Cardiac fibroblast (primary cell): Measurements from ENCODE around the gene TMBIM6.
"Not testable (repeated sequence)": the region's sequence is repeated elsewhere in the genome, so short reads cannot be mapped to it uniquely, and the experiment has no call there.

Experiments used
- DNase-seq, 2 donors: peaks; one replicate each; pipeline versions ENCODE4 v3.0.0 to v3.0.0-alpha.2; 2010; ENCODE audit warnings: low read depth in 2 of 2
- H3K4me3 ChIP-seq, 2 donors: replicated peaks in 1 of 2; 1 replicate in 1 of 2; 2 replicates in 1 of 2; pipeline ENCODE4 v1.5.1; 2011; ENCODE audit warnings: low read depth in 2 of 2, low read length in 2 of 2, mild to moderate bottlenecking in 2 of 2, moderate library complexity in 1 of 2
- CTCF ChIP-seq: IDR thresholded peaks from one replicate; pipeline ENCODE4 v1.5.1; 2011; ENCODE audit warnings: low read depth, mild to moderate bottlenecking, low read length, inconsistent platforms

Gene TMBIM6

GRCh38 chr12:49730568-49731101, 10.7 kb upstream of the TMBIM6 start:
- no peak overlapping the region for H3K4me3 ChIP-seq
- TF ChIP-seq CTCF: no peak
- peak in 1 of 2 donors; percentile 40 for DNase-seq

GRCh38 chr12:49733219-49734017, 7.9 kb upstream of the TMBIM6 start:
- no peak overlapping the region for H3K4me3 ChIP-seq
- no peak for DNase-seq
- TF ChIP-seq CTCF: no peak

- H3K4me3 ChIP-seq, DNase-seq: not testable (repeated sequence)
Observed at GRCh38 chr12:49734900-49735299, 6.5 kb upstream of the TMBIM6 start.

DNA sequence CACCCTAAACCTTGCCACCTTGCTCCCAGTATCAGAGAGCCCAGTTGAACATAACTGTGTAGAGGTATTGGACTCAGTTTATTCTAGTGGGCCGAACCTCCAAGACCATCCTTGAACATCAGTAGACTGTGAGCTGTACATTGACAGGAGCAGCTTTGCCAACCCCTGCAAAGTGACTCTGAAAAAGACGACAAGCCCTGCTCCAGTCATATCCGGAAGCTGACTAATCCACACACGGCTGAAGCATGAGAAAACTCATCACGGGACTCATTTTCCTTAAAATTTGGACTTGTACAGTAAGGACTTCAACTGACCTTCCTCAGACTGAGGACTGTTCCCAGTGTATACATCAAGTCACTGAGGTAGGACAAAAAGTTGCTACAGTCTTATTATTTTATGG, 2.6 kb upstream of the TMBIM6 start:
- DNase-seq: peak; percentile 23 to 72
- not testable (repeated sequence) for H3K4me3 ChIP-seq

- H3K4me3 ChIP-seq, DNase-seq: not testable (repeated sequence)
Observed at GRCh38 chr12:49740277-49740676, 1.1 kb upstream of the TMBIM6 start.

DNA sequence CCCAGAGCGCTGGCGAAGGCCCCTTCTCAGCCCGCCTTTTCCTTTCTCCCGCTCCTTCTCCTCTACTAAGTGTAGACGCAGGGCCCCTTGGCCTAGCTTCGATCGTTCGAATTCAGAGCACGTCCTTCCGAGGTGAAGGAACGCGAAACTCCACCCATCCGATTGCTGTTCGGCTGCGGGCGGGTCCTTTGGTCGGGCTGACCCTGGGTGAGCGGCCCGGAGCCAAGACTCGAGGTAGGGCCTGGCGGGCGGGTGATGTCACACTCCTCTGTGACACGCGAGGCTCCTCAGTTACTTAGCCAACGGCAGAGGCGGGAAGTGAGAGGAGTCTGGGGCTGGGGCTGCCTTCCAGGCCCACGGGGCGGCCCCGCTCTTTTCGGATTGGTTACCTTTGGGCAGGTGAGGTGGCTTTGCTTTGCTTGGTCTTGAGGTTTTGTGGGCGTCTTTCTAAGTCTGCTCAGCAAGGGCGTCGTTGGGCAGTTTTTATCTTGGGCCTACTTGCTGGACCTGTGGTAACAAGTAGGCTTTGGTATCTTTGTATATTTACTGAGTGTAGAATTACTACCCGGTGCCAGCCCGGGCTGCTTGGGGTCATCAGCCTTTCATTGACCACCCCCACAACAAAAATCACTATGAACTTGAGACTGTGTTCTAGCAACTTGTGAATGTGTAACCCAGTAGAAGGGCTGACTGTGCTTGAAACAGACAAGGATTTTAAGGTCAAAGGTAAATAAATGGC, 694 bp downstream of the TMBIM6 start:
- TF ChIP-seq CTCF: no peak
- H3K4me3 ChIP-seq: peak overlapping the region; percentile 79 to 95
- peak; percentile 84 to 92 for DNase-seq

- no peak for DNase-seq
- no peak overlapping the region for H3K4me3 ChIP-seq
- TF ChIP-seq CTCF: no peak
Observed at GRCh38 chr12:49744363-49744885, 3.1 kb downstream of the TMBIM6 start.

DNA sequence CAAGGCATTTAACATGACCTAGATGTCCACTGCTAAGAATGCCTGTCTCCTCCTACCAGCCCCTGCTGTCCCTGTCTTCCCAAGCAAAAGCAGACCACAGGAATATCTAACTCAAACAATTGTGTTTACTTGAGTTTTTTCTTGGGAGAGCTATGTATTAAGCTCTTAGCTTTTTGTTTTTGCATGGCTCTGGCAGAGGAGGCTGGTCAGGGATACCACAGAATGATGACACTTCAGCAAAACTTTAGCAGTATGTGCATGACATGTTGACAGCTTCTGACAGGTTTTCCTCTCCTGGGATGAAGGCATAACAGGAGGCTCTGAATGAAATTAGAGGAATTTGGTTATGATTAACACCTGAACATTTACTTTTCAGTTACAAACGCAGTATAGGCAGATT, 6.9 kb downstream of the TMBIM6 start:
- no peak for TF ChIP-seq CTCF
- no peak overlapping the region for H3K4me3 ChIP-seq
- DNase-seq: peak in 1 of 2 donors; percentile 21
